Transverse colon (tissue), 3 donors: ENCODE data around the gene SKIDA1.

Experiments used
- POLR2A ChIP-seq: fragments of 450-650 bp; IDR thresholded peaks from one replicate; pipeline ENCODE4 v1.6.1; 2016; ENCODE audit warnings: antibody characterized with exemption, mild to moderate bottlenecking, moderate library complexity
- TF ChIP-seq, protein P1 (sequence below), 5 experiments: fragments of 200-600 bp in 3 of 5; fragments of 450-650 bp in 2 of 5; sonication (generic) in 3 of 5; IDR thresholded peaks; 1 replicate in 2 of 5; 2 replicates in 3 of 5; pipeline ENCODE4 v1.5.1; 2016 to 2017; ENCODE audit warnings: antibody characterized with exemption in 5 of 5, inconsistent platforms in 3 of 5, mild to moderate bottlenecking in 2 of 5, moderate library complexity in 1 of 5

DNA sequence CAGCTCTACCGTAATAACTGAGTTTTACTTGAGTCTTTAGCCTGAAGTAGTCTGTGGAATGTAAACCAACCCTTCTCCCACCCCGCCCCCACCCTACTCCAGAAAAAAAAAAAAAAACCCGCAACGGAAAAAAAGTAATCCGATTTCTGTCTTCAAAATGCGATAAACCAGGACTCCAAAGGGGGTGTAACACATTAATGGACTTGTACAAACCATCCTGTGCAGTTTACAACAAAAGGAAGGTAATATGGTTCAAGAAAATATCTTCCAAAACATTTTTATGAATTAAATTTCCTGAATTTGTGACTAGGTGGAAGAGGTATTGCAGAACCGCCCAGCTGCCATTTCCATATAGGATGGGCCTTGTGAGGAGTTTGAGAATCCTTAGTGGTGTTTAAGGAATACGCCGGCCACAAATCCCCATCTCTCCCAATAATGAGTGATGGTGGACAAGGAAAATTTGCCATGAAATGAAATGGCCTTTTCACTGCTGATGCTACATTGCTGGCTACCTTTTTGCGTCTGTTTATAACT, 10.6 kb downstream of the SKIDA1 start:
- TF ChIP-seq, protein P1, sequence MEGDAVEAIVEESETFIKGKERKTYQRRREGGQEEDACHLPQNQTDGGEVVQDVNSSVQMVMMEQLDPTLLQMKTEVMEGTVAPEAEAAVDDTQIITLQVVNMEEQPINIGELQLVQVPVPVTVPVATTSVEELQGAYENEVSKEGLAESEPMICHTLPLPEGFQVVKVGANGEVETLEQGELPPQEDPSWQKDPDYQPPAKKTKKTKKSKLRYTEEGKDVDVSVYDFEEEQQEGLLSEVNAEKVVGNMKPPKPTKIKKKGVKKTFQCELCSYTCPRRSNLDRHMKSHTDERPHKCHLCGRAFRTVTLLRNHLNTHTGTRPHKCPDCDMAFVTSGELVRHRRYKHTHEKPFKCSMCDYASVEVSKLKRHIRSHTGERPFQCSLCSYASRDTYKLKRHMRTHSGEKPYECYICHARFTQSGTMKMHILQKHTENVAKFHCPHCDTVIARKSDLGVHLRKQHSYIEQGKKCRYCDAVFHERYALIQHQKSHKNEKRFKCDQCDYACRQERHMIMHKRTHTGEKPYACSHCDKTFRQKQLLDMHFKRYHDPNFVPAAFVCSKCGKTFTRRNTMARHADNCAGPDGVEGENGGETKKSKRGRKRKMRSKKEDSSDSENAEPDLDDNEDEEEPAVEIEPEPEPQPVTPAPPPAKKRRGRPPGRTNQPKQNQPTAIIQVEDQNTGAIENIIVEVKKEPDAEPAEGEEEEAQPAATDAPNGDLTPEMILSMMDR (IDR thresholded peaks at IDR 0.05): no peak
- TF ChIP-seq POLR2A: no peak
